Right atrium auricular region (tissue), 2 donors: ENCODE data around the gene MTURN. TPM values are rescaled to one million over a fixed set of nuclear protein-coding genes. Genes with fewer than 3 reads are reported as not detected.
A peak's percentile ranks its signal among the peaks of the same experiment; 100 is the strongest.

Source experiments
- DNase-seq: peaks from one replicate; pipeline ENCODE4 v3.0.0-alpha.2; 2019; ENCODE audit warnings: low spot score
- H3K27ac ChIP-seq, 2 donors: fragments of 200-600 bp; sonication (generic); 1 replicate in 1 of 2; 2 replicates in 1 of 2; pipeline ENCODE4 v1.5.1; 2016 to 2019
- H3K27me3 ChIP-seq, 2 donors: fragments of 200-600 bp; sonication (generic); one replicate each; pipeline versions ENCODE4 v1.5.1 to v1.6.0; 2017 to 2019
- H3K36me3 ChIP-seq: fragments of 200-600 bp; sonication (generic); one replicate; pipeline ENCODE4 v1.5.1; 2016
- H3K4me1 ChIP-seq, 2 donors: fragments of 200-600 bp; sonication (generic); one replicate each; pipeline versions ENCODE4 v1.5.1 to v1.6.0; 2017 to 2019
- H3K4me3 ChIP-seq, 2 donors: fragments of 200-600 bp; sonication (generic); 1 replicate in 1 of 2; 2 replicates in 1 of 2; pipeline ENCODE4 v1.5.1; 2017 to 2019; ENCODE audit warnings: mild to moderate bottlenecking in 1 of 2, moderate library complexity in 1 of 2
- H3K9me3 ChIP-seq, 2 donors: fragments of 200-600 bp; sonication (generic); one replicate each; pipeline ENCODE4 v1.5.1; 2019
- CTCF ChIP-seq, 2 donors: fragments of 200-600 bp; sonication (generic); IDR thresholded peaks; one replicate each; pipeline ENCODE4 v1.5.1; 2019; ENCODE audit warnings: antibody characterized with exemption in 2 of 2
- total RNA-seq, 2 donors: library from RNA; depleted of rRNA; stranded (reverse); fragments of >200 nt; gene quantifications; one replicate each; pipeline ENCODE4 v1.1.0, GENCODE V29; 2016

MTURN gene
- total RNA-seq = 10 to 100 TPM; 17.4 to 65.4 TPM

- Histone ChIP-seq H3K27me3 (no peaks in the 10 kb centered on the region), H3K27ac (peak within 1 kb of the TSS; percentile 93 to 95), H3K4me3 (peak within 1 kb of the TSS; percentile 85 to 89), H3K9me3 (no peaks in the 10 kb centered on the region), H3K4me1 (peaks cover 0 to 22% of the 10 kb centered on the region in 2 donors), H3K36me3 (no peaks in the 10 kb centered on the region)
- TF ChIP-seq CTCF (IDR thresholded peaks at IDR 0.05) = no peak
- peak; percentile 89 for DNase-seq
Measured at GRCh38 chr7:30134611-30135300, at the start of gene MTURN. Gene MTURN, plus strand, starts transcription at chr7:30134986. Its CDS starts 151 bp downstream, at chr7:30135137.

- no peak for TF ChIP-seq CTCF (IDR thresholded peaks at IDR 0.05)
- Histone ChIP-seq H3K4me3 (no peak overlapping the region), H3K9me3 (no peaks in the 10 kb centered on the region), H3K36me3 (no peaks in the 10 kb centered on the region), H3K27ac (no peak overlapping the region), H3K27me3 (no peaks in the 10 kb centered on the region), H3K4me1 (no peaks in the 10 kb centered on the region)
- no peak for DNase-seq
Measured at GRCh38 chr7:30086529-30086928, 48.3 kb upstream of the MTURN start.

GRCh38 chr7:30087371-30087770 lies 47.4 kb upstream of the MTURN start:
- Histone ChIP-seq H3K27ac (no peak overlapping the region), H3K27me3 (no peaks in the 10 kb centered on the region), H3K9me3 (no peaks in the 10 kb centered on the region), H3K4me1 (no peaks in the 10 kb centered on the region), H3K36me3 (no peaks in the 10 kb centered on the region), H3K4me3 (no peak overlapping the region)
- no peak for DNase-seq
- no peak for TF ChIP-seq CTCF (IDR thresholded peaks at IDR 0.05)

- Histone ChIP-seq H3K4me3 (no peak overlapping the region), H3K4me1 (no peaks in the 10 kb centered on the region), H3K27me3 (no peaks in the 10 kb centered on the region), H3K27ac (no peak overlapping the region), H3K9me3 (no peaks in the 10 kb centered on the region), H3K36me3 (no peaks in the 10 kb centered on the region)
- no peak for DNase-seq
- no peak for TF ChIP-seq CTCF (IDR thresholded peaks at IDR 0.05)
Measured at GRCh38 chr7:30088362-30088761, 46.4 kb upstream of the MTURN start.

GRCh38 chr7:30090111-30090510 lies 44.7 kb upstream of the MTURN start:
- Histone ChIP-seq H3K9me3 (no peaks in the 10 kb centered on the region), H3K36me3 (no peaks in the 10 kb centered on the region), H3K4me1 (no peaks in the 10 kb centered on the region), H3K27me3 (no peaks in the 10 kb centered on the region), H3K27ac (no peak overlapping the region), H3K4me3 (no peak overlapping the region)
- no peak for TF ChIP-seq CTCF (IDR thresholded peaks at IDR 0.05)
- DNase-seq = no peak

DNA sequence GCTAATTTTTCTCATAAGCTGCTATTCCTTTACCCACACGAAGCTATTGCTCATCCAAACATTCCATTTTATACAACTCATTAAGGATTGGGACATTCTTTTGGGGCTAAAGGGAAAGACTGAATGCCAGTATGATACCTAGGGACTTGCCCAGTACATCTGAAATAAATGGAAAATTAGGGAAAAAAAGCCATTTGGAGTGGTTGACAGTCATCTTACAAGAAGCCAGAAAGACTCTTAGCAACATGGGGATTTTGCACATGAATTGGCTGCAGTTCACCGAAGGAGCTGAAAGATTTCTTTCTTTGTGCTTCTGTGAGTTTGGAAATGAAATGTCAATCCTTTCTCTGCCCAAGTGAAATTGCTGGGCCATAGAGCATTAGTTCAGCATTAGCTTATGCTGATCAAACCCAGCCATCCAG lies 43.3 kb upstream of the MTURN start:
- TF ChIP-seq CTCF (IDR thresholded peaks at IDR 0.05) = no peak
- Histone ChIP-seq H3K27me3 (no peaks in the 10 kb centered on the region), H3K36me3 (no peaks in the 10 kb centered on the region), H3K27ac (no peak overlapping the region), H3K4me3 (no peak overlapping the region), H3K4me1 (no peaks in the 10 kb centered on the region), H3K9me3 (no peaks in the 10 kb centered on the region)
- no peak for DNase-seq
